Prostate gland (tissue), 2 donors: ENCODE data around the gene ZNF385B. TPM values are rescaled to one million over a fixed set of nuclear protein-coding genes. Genes with fewer than 3 reads are reported as not detected.
"Not testable (repeated sequence)": the region's sequence is repeated elsewhere in the genome, so short reads cannot be mapped to it uniquely, and the experiment has no call there.

ENCODE experiments used
- DNase-seq: peaks from one replicate; pipeline ENCODE4 v3.0.0-alpha.2; 2019; ENCODE audit warnings: low spot score
- H3K27ac ChIP-seq, 2 donors: fragments of 200-600 bp; sonication (generic); 2 replicates each; pipeline ENCODE4 v1.5.1; 2017 to 2019
- H3K27me3 ChIP-seq: fragments of 200-600 bp; sonication (generic); replicated peaks from 2 replicates; pipeline ENCODE4 v1.5.1; 2019; ENCODE audit not compliant: insufficient read depth
- H3K36me3 ChIP-seq, 2 donors: fragments of 200-600 bp; sonication (generic); 1 replicate in 1 of 2; 2 replicates in 1 of 2; pipeline versions ENCODE4 v1.5.1 to v1.8.1; 2017 to 2019
- H3K4me1 ChIP-seq: fragments of 200-600 bp; sonication (generic); replicated peaks from 2 replicates; pipeline ENCODE4 v1.5.1; 2019
- H3K4me3 ChIP-seq, 2 donors: fragments of 200-600 bp; sonication (generic); 2 replicates each; pipeline ENCODE4 v1.5.1; 2017 to 2019
- H3K9me3 ChIP-seq: fragments of 200-600 bp; sonication (generic); 2 replicates; pipeline ENCODE4 v1.5.1; 2017
- POLR2A ChIP-seq: fragments of 450-650 bp; IDR thresholded peaks from one replicate; pipeline ENCODE4 v1.6.1; 2016; ENCODE audit warnings: antibody characterized with exemption, mild to moderate bottlenecking
- POLR2AphosphoS5 ChIP-seq: sonication (generic); formaldehyde crosslinking; IDR thresholded peaks from one replicate; pipeline ENCODE4 v1.6.1; 2017; ENCODE audit warnings: antibody characterized with exemption
- WGBS: methylation state at CpG from one replicate; pipeline ENCODE4 v1.1.5; 2018; 5-methylcytosine and 5-hydroxymethylcytosine counted together
- intact Hi-C: fragments of 100-400 bp; cut with DNase I; formaldehyde crosslinking; loops from one replicate; pipeline ENCODE4 v1.14.2; 2022
- total RNA-seq, 2 donors: library from RNA; depleted of rRNA; stranded (reverse); fragments of >200 nt; gene quantifications; one replicate each; pipeline ENCODE4 v1.1.0, GENCODE V29; 2016
- TF ChIP-seq, protein P1 (sequence below), 4 experiments: fragments of 200-600 bp in 2 of 4; fragments of 450-650 bp in 2 of 4; sonication (generic) in 2 of 4; IDR thresholded peaks; 1 replicate in 3 of 4; 2 replicates in 1 of 4; pipeline ENCODE4 v1.5.1; 2016 to 2019; ENCODE audit warnings: antibody characterized with exemption in 4 of 4, mild to moderate bottlenecking in 2 of 4, moderate library complexity in 2 of 4

ZNF385B gene
- total RNA-seq, 2 donors from 2014 or later = 4.9 to 35.7 TPM

GRCh38 chr2:179790235-179791217, 70.9 kb downstream of the ZNF385B start:
- 59% methylated on average over 3 of the region's 3 CpGs for WGBS
- H3K4me3 ChIP-seq = no peak overlapping the region
- TF ChIP-seq POLR2AphosphoS5 (no peak), POLR2A (no peak)
- TF ChIP-seq, protein P1, sequence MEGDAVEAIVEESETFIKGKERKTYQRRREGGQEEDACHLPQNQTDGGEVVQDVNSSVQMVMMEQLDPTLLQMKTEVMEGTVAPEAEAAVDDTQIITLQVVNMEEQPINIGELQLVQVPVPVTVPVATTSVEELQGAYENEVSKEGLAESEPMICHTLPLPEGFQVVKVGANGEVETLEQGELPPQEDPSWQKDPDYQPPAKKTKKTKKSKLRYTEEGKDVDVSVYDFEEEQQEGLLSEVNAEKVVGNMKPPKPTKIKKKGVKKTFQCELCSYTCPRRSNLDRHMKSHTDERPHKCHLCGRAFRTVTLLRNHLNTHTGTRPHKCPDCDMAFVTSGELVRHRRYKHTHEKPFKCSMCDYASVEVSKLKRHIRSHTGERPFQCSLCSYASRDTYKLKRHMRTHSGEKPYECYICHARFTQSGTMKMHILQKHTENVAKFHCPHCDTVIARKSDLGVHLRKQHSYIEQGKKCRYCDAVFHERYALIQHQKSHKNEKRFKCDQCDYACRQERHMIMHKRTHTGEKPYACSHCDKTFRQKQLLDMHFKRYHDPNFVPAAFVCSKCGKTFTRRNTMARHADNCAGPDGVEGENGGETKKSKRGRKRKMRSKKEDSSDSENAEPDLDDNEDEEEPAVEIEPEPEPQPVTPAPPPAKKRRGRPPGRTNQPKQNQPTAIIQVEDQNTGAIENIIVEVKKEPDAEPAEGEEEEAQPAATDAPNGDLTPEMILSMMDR (IDR thresholded peaks at IDR 0.05) = no peak
- no peaks in the 10 kb centered on the region for H3K27me3 ChIP-seq
- H3K27ac ChIP-seq = no peak overlapping the region
- H3K4me1 ChIP-seq = no peaks in the 10 kb centered on the region
- intact Hi-C loops = no loop called here
- no peak for DNase-seq
- no peaks in the 10 kb centered on the region for H3K36me3 ChIP-seq
- H3K9me3 ChIP-seq = no peaks in the 10 kb centered on the region

- no peaks in the 10 kb centered on the region for H3K9me3 ChIP-seq
- no peak overlapping the region for H3K4me3 ChIP-seq
- no peaks in the 10 kb centered on the region for H3K4me1 ChIP-seq
- no peak for DNase-seq
- WGBS = 96% methylated on average over 3 of the region's 3 CpGs
- H3K27me3 ChIP-seq = no peaks in the 10 kb centered on the region
- intact Hi-C loops = no loop called here
- H3K36me3 ChIP-seq = no peaks in the 10 kb centered on the region
- H3K27ac ChIP-seq = no peak overlapping the region
- TF ChIP-seq POLR2A (no peak), POLR2AphosphoS5 (no peak)
- TF ChIP-seq, protein P1 (IDR thresholded peaks at IDR 0.05) = no peak
These were observed 73.3 kb downstream of the ZNF385B start for GRCh38 chr2:179788104-179788503.

- H3K27ac ChIP-seq = no peak overlapping the region
- DNase-seq = no peak
- no peaks in the 10 kb centered on the region for H3K27me3 ChIP-seq
- no peaks in the 10 kb centered on the region for H3K4me1 ChIP-seq
- no peaks in the 10 kb centered on the region for H3K9me3 ChIP-seq
- H3K4me3 ChIP-seq = no peak overlapping the region
- intact Hi-C loops = no loop called here
- TF ChIP-seq POLR2AphosphoS5 (no peak), POLR2A (no peak)
- TF ChIP-seq, protein P1 (IDR thresholded peaks at IDR 0.05) = no peak
- 70% methylated on average over 2 of the region's 2 CpGs for WGBS
- no peaks in the 10 kb centered on the region for H3K36me3 ChIP-seq
These were observed 73.8 kb downstream of the ZNF385B start for GRCh38 chr2:179787601-179788000.

GRCh38 chr2:179785902-179786301, 75.5 kb downstream of the ZNF385B start:
- intact Hi-C loops = no loop called here
- TF ChIP-seq POLR2A (no peak), POLR2AphosphoS5 (no peak)
- TF ChIP-seq, protein P1 (IDR thresholded peaks at IDR 0.05) = no peak
- Histone ChIP-seq H3K36me3 (no peaks in the 10 kb centered on the region), H3K4me1 (no peaks in the 10 kb centered on the region), H3K4me3 (no peak overlapping the region), H3K27ac (no peak overlapping the region), H3K9me3 (no peaks in the 10 kb centered on the region), H3K27me3 (no peaks in the 10 kb centered on the region)
- WGBS = 90% methylated on average over 1 of the region's 1 CpG
- no peak for DNase-seq

DNA sequence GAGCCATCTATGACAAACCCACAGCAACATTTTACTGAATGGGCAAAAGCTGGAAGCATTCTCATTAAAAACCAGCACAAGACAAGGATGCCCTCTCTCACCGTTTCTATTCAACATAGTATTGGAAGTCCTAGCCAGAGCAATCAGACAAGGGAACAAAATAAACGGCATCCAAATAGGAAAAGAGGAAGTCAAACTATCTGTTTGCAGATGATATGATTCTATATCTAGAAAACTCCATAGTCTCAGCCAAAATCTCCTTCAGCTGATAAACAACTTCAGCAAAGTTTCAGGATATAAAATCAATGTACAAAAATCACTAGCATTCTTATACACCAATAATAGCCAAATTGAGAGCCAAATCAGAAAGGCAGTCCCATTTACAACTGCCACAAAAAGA, 79.1 kb downstream of the ZNF385B start:
- H3K9me3 ChIP-seq, H3K4me3 ChIP-seq, intact Hi-C loops, H3K4me1 ChIP-seq, H3K27ac ChIP-seq, H3K36me3 ChIP-seq, H3K27me3 ChIP-seq, DNase-seq: not testable (repeated sequence)
- WGBS = 82% methylated on average over 2 of the region's 2 CpGs
